ENCODE results near the gene SLIT1.

- no peak for TF ChIP-seq CTCF (optimal IDR thresholded peaks at IDR 0.05 in 1 of 3, IDR thresholded peaks at IDR 0.05 in 1 of 3, conservative IDR thresholded peaks at IDR 0.05 in 1 of 3; ENCODE audit: extremely low read depth in 1 of 3, insufficient read depth in 2 of 3, low read length in 3 of 3)
- no peak for TF ChIP-seq EZH2 (IDR thresholded peaks at IDR 0.05; ENCODE audit: low read length)
Measured at GRCh38 chr10:97047083-97047736, 138.5 kb downstream of the SLIT1 start.

Measured in keratinocyte (primary cell).